Uterus (tissue), 2 donors: ENCODE measurements around the gene FBLN2.

ENCODE experiments used
- CTCF ChIP-seq, 4 experiments: fragments of 200-600 bp in 2 of 4; fragments of 450-650 bp in 2 of 4; sonication (generic) in 2 of 4; IDR thresholded peaks; one replicate each; pipeline ENCODE4 v1.5.1; 2016 to 2019; ENCODE audit warnings: antibody characterized with exemption in 4 of 4, mild to moderate bottlenecking in 2 of 4, moderate library complexity in 1 of 4
- POLR2A ChIP-seq, 2 donors: fragments of 450-650 bp; IDR thresholded peaks; one replicate each; pipeline ENCODE4 v1.6.1; 2016; ENCODE audit warnings: antibody characterized with exemption in 2 of 2, mild to moderate bottlenecking in 1 of 2, moderate library complexity in 1 of 2

- TF ChIP-seq CTCF (IDR thresholded peaks at IDR 0.05) = no peak
- TF ChIP-seq POLR2A (IDR thresholded peaks at IDR 0.05) = no peak
These were observed 46.2 kb upstream of the FBLN2 start for GRCh38 chr3:13502791-13503060.
